Body of pancreas (tissue), 4 donors: ENCODE results near the gene SHC4.

ENCODE experiments used
- CTCF ChIP-seq, 7 experiments: fragments of 450-650 bp in 4 of 7; fragments of 200-600 bp in 3 of 7; sonication (generic) in 3 of 7; IDR thresholded peaks; one replicate each; pipeline ENCODE4 v1.5.1; 2016 to 2019; ENCODE audit warnings: antibody characterized with exemption in 7 of 7
- POLR2A ChIP-seq, 3 donors: fragments of 450-650 bp; IDR thresholded peaks; one replicate each; pipeline ENCODE4 v1.6.1; 2016; ENCODE audit warnings: antibody characterized with exemption in 3 of 3, mild to moderate bottlenecking in 2 of 3

- TF ChIP-seq CTCF (IDR thresholded peaks at IDR 0.05) (no peak), POLR2A (IDR thresholded peaks at IDR 0.05) (no peak)
These were observed 47.9 kb downstream of the SHC4 start for GRCh38 chr15:48915861-48916260.
